ENCODE data around the gene TMEM273. TPM values are rescaled to one million over a fixed set of nuclear protein-coding genes. Genes with fewer than 3 reads are reported as not detected.

TMEM273 gene
- total and polyA plus RNA-seq, 8 donors = 5.5 to 46.9 (median 7.0) TPM

DNA sequence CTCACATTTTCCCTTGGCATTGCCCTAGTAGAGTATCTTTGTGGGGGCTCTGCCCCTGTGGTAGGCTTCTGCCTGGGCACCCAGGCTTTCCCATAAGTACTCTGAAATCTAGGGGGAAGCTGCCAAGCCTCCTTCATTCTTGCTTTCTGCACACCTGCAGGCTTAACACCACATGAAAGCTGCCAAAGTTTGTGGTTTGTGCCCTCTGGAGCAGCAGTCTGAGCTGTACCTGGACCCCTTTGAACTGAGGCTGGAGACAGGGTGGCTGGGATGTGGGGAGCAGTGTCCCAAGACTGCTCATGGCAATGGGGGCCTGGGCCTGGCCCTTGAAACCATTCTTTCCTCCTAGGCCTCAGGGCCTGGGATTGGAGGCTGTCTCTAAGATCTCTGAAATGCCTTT, 35.0 kb upstream of the TMEM273 start:
- Histone ChIP-seq H3K9me3 (peaks cover 0 to 2% of the 10 kb centered on the region in 2 donors), H3K4me3 (no peak overlapping the region), H3K36me3 (no peaks in the 10 kb centered on the region), H3K27me3 (no peaks in the 10 kb centered on the region), H3K4me1 (no peaks in the 10 kb centered on the region), H3K27ac (no peak overlapping the region)
- TF ChIP-seq, protein P1, sequence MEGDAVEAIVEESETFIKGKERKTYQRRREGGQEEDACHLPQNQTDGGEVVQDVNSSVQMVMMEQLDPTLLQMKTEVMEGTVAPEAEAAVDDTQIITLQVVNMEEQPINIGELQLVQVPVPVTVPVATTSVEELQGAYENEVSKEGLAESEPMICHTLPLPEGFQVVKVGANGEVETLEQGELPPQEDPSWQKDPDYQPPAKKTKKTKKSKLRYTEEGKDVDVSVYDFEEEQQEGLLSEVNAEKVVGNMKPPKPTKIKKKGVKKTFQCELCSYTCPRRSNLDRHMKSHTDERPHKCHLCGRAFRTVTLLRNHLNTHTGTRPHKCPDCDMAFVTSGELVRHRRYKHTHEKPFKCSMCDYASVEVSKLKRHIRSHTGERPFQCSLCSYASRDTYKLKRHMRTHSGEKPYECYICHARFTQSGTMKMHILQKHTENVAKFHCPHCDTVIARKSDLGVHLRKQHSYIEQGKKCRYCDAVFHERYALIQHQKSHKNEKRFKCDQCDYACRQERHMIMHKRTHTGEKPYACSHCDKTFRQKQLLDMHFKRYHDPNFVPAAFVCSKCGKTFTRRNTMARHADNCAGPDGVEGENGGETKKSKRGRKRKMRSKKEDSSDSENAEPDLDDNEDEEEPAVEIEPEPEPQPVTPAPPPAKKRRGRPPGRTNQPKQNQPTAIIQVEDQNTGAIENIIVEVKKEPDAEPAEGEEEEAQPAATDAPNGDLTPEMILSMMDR (IDR thresholded peaks at IDR 0.05) = no peak
- ATAC-seq (no peak), DNase-seq (no peak)
- intact Hi-C loops (cut with DNase I) = no loop called here

DNA sequence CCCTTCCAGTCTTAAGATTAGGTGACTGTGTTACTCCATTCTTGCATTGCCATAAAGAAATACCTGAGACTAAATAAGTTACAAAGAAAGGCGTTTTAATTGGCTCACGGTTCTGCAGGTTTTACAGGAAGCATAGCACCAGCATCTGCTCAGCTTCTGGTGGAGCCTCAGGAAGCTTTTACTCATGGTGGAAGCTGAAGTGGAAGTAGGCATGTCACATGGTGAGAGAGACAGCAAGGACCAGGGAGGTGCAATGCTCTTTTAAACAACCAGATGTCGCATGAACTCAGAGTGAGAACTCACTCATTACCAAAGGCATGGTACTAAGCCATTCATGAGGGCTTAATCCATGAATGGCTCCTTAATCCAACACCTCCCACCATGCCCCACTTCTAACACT, 34.0 kb upstream of the TMEM273 start:
- Histone ChIP-seq H3K4me1 (no peaks in the 10 kb centered on the region), H3K27me3 (no peaks in the 10 kb centered on the region), H3K27ac (no peak overlapping the region), H3K9me3 (peaks cover 0 to 2% of the 10 kb centered on the region in 2 donors), H3K4me3 (no peak overlapping the region), H3K36me3 (no peaks in the 10 kb centered on the region)
- intact Hi-C loops (cut with DNase I) = no loop called here
- ATAC-seq = no peak
- DNase-seq = no peak
- TF ChIP-seq, protein P1 (IDR thresholded peaks at IDR 0.05) = no peak

DNA sequence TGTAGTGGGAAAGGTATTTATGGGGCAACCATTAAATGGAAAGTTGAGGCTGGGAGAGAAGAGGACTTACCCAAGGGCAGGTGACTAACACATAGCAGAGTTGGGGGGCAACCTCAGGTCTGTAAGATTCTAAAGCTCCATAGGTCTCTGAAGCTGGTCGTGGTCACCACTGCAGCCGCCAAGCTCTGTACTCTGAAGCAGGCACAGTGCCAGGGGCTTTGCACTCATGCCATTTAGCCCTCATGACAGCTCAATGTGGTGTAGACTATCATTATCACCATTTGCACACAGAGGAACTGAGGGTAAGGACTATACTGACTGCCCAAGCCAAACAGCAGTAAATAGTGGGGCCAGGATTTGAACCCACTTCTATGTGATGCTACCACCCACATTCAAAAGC, 32.5 kb upstream of the TMEM273 start:
- no peak overlapping the region for H3K27ac ChIP-seq
- no peaks in the 10 kb centered on the region for H3K36me3 ChIP-seq
- H3K27me3 ChIP-seq = no peaks in the 10 kb centered on the region
- H3K4me1 ChIP-seq = no peaks in the 10 kb centered on the region
- no peak for DNase-seq
- H3K4me3 ChIP-seq = no peak overlapping the region
- intact Hi-C loops (cut with DNase I) = no loop called here
- TF ChIP-seq, protein P1 (IDR thresholded peaks at IDR 0.05) = no peak
- no peak for ATAC-seq
- H3K9me3 ChIP-seq = peaks cover 0 to 2% of the 10 kb centered on the region in 2 donors

DNA sequence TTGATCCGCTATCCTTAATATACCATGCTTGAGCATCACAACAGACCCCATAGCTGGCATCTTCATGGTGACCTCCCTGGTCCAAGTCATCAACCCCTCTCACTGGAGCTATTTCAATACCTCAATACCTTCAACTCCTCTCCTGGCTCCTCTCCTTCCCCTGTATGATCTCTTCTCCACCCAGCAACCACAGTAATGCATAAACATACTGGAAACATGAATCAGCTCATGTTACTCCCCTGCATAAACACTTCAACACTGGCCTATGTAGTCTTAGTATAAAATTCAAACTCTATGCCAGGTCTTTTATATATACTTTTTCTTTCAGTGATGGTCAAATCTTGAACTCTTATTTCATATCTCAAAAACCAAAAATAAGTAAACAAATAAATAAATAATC, 31.8 kb upstream of the TMEM273 start:
- Histone ChIP-seq H3K36me3 (no peaks in the 10 kb centered on the region), H3K9me3 (peaks cover 0 to 2% of the 10 kb centered on the region in 2 donors), H3K4me1 (no peaks in the 10 kb centered on the region), H3K4me3 (no peak overlapping the region), H3K27ac (no peak overlapping the region), H3K27me3 (no peaks in the 10 kb centered on the region)
- no peak for ATAC-seq
- intact Hi-C loops (cut with DNase I) = no loop called here
- TF ChIP-seq, protein P1 (IDR thresholded peaks at IDR 0.05) = no peak
- DNase-seq = no peak

DNA sequence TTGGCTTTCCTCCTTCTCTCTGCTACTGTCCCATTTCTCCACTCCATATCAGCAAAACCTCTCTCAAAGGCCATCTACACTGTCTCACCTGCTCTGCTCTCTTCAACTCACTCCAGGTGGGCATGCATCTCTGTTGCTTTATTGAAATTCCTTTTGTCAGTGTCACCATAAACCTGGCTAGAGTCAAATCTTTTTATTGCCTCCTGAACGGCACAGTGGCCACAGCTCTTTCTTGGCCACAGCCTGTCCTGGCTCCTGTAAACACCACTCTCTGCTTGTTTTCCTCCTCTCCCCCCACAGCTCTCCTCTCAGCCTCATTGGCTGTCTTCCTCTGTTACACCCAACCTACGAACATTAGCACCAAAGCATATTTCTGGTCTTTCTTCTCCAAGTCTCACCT, 31.1 kb upstream of the TMEM273 start:
- no peaks in the 10 kb centered on the region for H3K36me3 ChIP-seq
- DNase-seq (no peak), ATAC-seq (no peak)
- H3K4me3 ChIP-seq = no peak overlapping the region
- no peaks in the 10 kb centered on the region for H3K4me1 ChIP-seq
- TF ChIP-seq, protein P1 (IDR thresholded peaks at IDR 0.05) = no peak
- H3K9me3 ChIP-seq = peaks cover 0 to 2% of the 10 kb centered on the region in 2 donors
- H3K27me3 ChIP-seq = no peaks in the 10 kb centered on the region
- no peak overlapping the region for H3K27ac ChIP-seq
- intact Hi-C loops (cut with DNase I) = no loop called here

Measured in left lung (tissue), 10 donors.